HG02943 (cell line): Measurements from ENCODE around the gene RASSF1.

Experiments used
- ATAC-seq: cut with Tn5 transposase; IDR thresholded peaks from one replicate; pipeline ENCODE4 v1.9.1; 2021; ENCODE audit warnings: mild to moderate bottlenecking, low read depth, moderate library complexity; ENCODE audit not compliant: unreplicated experiment

Gene RASSF1

GRCh38 chr3:50369012-50369670, 28.5 kb upstream of the RASSF1 start:
- no peak for ATAC-seq

- ATAC-seq: no peak
Measured at GRCh38 chr3:50365842-50366220, 25.2 kb upstream of the RASSF1 start.

GRCh38 chr3:50365080-50365841, 24.6 kb upstream of the RASSF1 start:
- ATAC-seq: peak; percentile 73

GRCh38 chr3:50364573-50365079, 24.0 kb upstream of the RASSF1 start:
- ATAC-seq: no peak

GRCh38 chr3:50359760-50360110, 19.1 kb upstream of the RASSF1 start:
- ATAC-seq: peak; percentile 23

GRCh38 chr3:50358911-50359759, 18.5 kb upstream of the RASSF1 start, which contains the start of gene TMEM115:
TSS of gene TMEM115 (minus strand) at chr3:50359521. CDS start at chr3:50359063, 458 bp downstream.
- ATAC-seq: peak; percentile 98

GRCh38 chr3:50358355-50358910, 17.8 kb upstream of the RASSF1 start:
- ATAC-seq: no peak

GRCh38 chr3:50357481-50357880, 16.8 kb upstream of the RASSF1 start:
- ATAC-seq: no peak

- no peak for ATAC-seq
Measured at GRCh38 chr3:50356553-50356952, 15.9 kb upstream of the RASSF1 start.

GRCh38 chr3:50355829-50356552, 15.4 kb upstream of the RASSF1 start:
- no peak for ATAC-seq

- no peak for ATAC-seq
Measured at GRCh38 chr3:50354850-50355249, 14.2 kb upstream of the RASSF1 start.

GRCh38 chr3:50354186-50354764, 13.6 kb upstream of the RASSF1 start:
- no peak for ATAC-seq

- no peak for ATAC-seq
Measured at GRCh38 chr3:50353245-50354004, 12.8 kb upstream of the RASSF1 start.

GRCh38 chr3:50352781-50353180, 12.1 kb upstream of the RASSF1 start:
- ATAC-seq: no peak

GRCh38 chr3:50351323-50351697, 10.7 kb upstream of the RASSF1 start:
- ATAC-seq: no peak

- peak; percentile 79 for ATAC-seq
Measured at GRCh38 chr3:50350527-50351322, 10.1 kb upstream of the RASSF1 start, which contains the start of the genes CYB561D2 and NPRL2. TSS of gene CYB561D2 (plus strand) at chr3:50350862. CDS start at chr3:50351434, 572 bp downstream. TSS of gene NPRL2 (minus strand) at chr3:50350775. CDS start at chr3:50350652, 123 bp downstream.

GRCh38 chr3:50350213-50350526, 9.5 kb upstream of the RASSF1 start:
- ATAC-seq: no peak

- ATAC-seq: no peak
Measured at GRCh38 chr3:50347187-50347813, 6.7 kb upstream of the RASSF1 start.
